Measurements from ENCODE around the gene NFATC3. TPM values are rescaled to one million over a fixed set of nuclear protein-coding genes. Genes with fewer than 3 reads are reported as not detected.

NFATC3 gene
- total RNA-seq, 1 donor from 2014 or later: 33.1 TPM

DNA sequence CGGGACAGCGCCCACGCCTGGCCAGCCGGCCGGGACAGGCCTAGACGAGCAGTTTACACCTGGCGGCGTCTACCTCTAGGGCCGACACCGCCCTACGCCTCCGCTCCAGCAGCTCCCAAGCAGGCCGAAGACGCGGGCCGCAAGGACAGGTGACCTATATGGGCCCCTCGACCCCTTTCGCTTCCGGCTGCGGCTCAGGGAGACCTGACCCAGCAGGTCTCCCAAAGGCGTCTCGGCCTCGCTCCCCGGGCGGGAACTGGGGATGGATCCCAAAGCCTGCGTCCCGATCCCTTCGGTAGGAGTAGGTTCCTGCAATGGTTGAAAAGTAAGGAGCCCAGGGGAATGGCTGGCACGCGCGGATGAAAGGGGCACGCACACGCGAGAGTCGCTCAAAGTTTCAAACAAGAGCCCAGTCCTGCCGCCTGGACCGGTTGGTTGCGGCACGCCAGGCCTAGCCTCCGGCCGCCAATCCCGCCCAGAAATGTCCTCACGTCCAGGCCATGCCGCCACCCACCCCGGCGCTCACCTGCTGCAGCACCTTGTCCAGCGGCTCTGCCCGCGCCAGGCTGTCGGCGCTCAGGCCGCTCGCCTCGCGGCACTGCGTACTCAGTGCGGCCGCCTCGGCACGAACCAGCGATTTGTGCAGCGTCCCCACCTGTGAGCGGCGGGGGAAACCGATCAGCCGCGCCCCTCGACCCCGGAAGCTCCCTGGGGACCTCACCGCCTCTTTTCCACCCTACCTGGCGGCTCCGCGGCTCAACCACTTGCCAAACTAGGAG, 150.1 kb downstream of the NFATC3 start:
- Mint-ChIP-seq H3K27me3 (ENCODE audit: unreplicated experiment) (peaks cover 8% of the 10 kb centered on the region), H3K9me3 (ENCODE audit: unreplicated experiment) (peaks cover 2% of the 10 kb centered on the region), H3K4me1 (ENCODE audit: low read depth, unreplicated experiment) (no peaks in the 10 kb centered on the region), H3K36me3 (ENCODE audit: unreplicated experiment) (no peaks in the 10 kb centered on the region), H3K4me3 (ENCODE audit: unreplicated experiment) (peak overlapping the region; percentile 52), H3K27ac (ENCODE audit: unreplicated experiment) (no peak overlapping the region)
- TF ChIP-seq, protein P1, sequence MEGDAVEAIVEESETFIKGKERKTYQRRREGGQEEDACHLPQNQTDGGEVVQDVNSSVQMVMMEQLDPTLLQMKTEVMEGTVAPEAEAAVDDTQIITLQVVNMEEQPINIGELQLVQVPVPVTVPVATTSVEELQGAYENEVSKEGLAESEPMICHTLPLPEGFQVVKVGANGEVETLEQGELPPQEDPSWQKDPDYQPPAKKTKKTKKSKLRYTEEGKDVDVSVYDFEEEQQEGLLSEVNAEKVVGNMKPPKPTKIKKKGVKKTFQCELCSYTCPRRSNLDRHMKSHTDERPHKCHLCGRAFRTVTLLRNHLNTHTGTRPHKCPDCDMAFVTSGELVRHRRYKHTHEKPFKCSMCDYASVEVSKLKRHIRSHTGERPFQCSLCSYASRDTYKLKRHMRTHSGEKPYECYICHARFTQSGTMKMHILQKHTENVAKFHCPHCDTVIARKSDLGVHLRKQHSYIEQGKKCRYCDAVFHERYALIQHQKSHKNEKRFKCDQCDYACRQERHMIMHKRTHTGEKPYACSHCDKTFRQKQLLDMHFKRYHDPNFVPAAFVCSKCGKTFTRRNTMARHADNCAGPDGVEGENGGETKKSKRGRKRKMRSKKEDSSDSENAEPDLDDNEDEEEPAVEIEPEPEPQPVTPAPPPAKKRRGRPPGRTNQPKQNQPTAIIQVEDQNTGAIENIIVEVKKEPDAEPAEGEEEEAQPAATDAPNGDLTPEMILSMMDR (IDR thresholded peaks at IDR 0.05; ENCODE audit: partially characterized antibody, unreplicated experiment): no peak
- DNase-seq: no peak

DNA sequence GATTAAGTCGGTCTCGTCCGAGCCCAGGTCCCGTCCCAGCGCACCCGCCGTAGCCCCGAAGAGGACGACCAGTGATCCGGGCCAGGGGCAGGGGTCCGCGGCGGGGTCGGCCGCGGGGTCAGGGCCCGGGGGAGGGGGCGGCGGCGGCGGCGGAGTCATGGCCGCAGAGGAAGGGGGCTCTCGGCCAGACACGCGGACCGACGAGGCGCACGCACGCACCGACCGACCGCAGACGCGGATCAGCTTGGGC, 150.6 kb downstream of the NFATC3 start, which contains the start of gene ESRP2:
Gene ESRP2, minus strand, starts transcription at position 241 of the 250 bp plus-strand sequence. Its CDS starts 82 bp downstream, at position 159.
- Mint-ChIP-seq H3K36me3 (ENCODE audit: unreplicated experiment) (no peaks in the 10 kb centered on the region), H3K27ac (ENCODE audit: unreplicated experiment) (no peak within 1 kb of the TSS), H3K9me3 (ENCODE audit: unreplicated experiment) (peaks cover 2% of the 10 kb centered on the region), H3K4me1 (ENCODE audit: low read depth, unreplicated experiment) (no peaks in the 10 kb centered on the region), H3K27me3 (ENCODE audit: unreplicated experiment) (peaks cover 8% of the 10 kb centered on the region), H3K4me3 (ENCODE audit: unreplicated experiment) (peak within 1 kb of the TSS; percentile 90)
- TF ChIP-seq, protein P1 (IDR thresholded peaks at IDR 0.05; ENCODE audit: partially characterized antibody, unreplicated experiment): no peak
- DNase-seq: no peak

DNA sequence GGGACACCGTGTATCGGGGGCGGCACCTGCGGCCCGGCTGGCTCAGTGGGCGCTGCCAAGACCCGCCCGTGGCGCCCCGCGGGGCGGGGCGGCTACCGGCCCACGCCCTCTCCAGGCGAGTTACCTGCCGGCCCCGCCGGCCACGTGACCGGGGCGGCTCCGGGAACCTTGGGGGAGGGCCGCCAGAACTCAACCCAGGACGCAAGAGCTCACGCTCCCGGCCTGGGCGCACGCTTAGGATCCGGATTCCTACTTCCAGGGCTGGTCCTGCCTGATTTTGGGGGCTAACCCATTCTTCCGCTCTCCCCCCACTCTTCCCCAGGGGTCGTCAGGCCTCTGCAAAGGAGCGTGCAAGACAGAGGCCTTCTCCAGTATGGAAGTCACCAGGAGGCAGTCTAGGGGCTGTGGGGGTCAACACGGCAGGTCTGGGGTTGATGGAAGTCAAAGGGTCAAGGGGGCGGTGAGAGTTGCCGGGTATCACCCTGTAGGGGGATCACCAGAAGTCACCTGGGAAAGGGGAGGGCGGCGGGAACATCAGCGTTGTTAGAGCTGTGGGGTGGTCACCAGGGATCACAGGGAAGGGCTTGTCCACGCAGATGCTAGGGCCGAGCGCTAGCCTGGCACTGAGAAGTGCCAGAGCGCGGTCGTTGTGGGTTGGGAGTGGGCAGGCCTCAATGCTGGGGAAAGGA, 151.1 kb downstream of the NFATC3 start:
- Mint-ChIP-seq H3K9me3 (ENCODE audit: unreplicated experiment) (peaks cover 2% of the 10 kb centered on the region), H3K27ac (ENCODE audit: unreplicated experiment) (no peak overlapping the region), H3K27me3 (ENCODE audit: unreplicated experiment) (peaks cover 8% of the 10 kb centered on the region), H3K4me1 (ENCODE audit: low read depth, unreplicated experiment) (no peaks in the 10 kb centered on the region), H3K36me3 (ENCODE audit: unreplicated experiment) (no peaks in the 10 kb centered on the region), H3K4me3 (ENCODE audit: unreplicated experiment) (peak overlapping the region; percentile 90)
- peak; percentile 21 for DNase-seq
- TF ChIP-seq, protein P1 (IDR thresholded peaks at IDR 0.05; ENCODE audit: partially characterized antibody, unreplicated experiment): no peak

DNA sequence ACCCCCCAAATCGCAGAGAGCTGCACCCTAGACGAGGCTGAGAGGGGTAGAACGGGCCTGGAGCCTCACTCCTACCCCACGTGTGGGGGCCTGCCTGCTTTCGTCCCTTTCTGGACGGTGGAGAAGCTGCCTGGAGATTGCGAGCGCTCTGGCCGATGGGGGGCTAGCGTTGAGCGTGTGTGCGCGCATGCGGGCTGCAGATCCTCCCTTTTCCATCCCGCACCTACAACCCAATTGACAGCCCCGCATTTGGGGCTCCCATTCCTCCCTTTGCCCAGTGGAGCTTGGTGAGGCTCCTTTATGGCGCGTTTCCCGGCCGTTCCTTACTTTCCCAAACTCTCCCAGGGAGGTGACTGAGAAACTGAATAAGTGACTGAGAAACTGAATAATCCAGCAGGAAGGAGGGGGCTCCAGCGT, 151.7 kb downstream of the NFATC3 start:
- H3K27ac Mint-ChIP-seq (ENCODE audit: unreplicated experiment): no peak overlapping the region

More for the DNA sequence above, 151.7 kb downstream of the NFATC3 start:
- Mint-ChIP-seq H3K27me3 (ENCODE audit: unreplicated experiment) (peaks cover 8% of the 10 kb centered on the region), H3K9me3 (ENCODE audit: unreplicated experiment) (peaks cover 2% of the 10 kb centered on the region), H3K36me3 (ENCODE audit: unreplicated experiment) (no peaks in the 10 kb centered on the region), H3K4me3 (ENCODE audit: unreplicated experiment) (peak overlapping the region; percentile 90), H3K4me1 (ENCODE audit: low read depth, unreplicated experiment) (no peaks in the 10 kb centered on the region)
- TF ChIP-seq, protein P1 (IDR thresholded peaks at IDR 0.05; ENCODE audit: partially characterized antibody, unreplicated experiment): no peak
- DNase-seq: peak; percentile 29
